HG03175 (cell line): ENCODE data around the gene OR52I1.

Source experiments
- ATAC-seq: cut with Tn5 transposase; IDR thresholded peaks from one replicate; pipeline ENCODE4 v1.9.1; 2021; ENCODE audit warnings: mild to moderate bottlenecking, moderate library complexity; ENCODE audit not compliant: unreplicated experiment

OR52I1 gene

GRCh38 chr11:4610258-4610935 is 16.6 kb downstream of the OR52I1 start:
- no peak for ATAC-seq

GRCh38 chr11:4611986-4612385 is 18.1 kb downstream of the OR52I1 start:
- ATAC-seq, result no peak

- ATAC-seq, result no peak
Measured at GRCh38 chr11:4615856-4616444, 22.1 kb downstream of the OR52I1 start.

GRCh38 chr11:4619514-4619913 is 25.7 kb downstream of the OR52I1 start:
- ATAC-seq, result no peak

DNA sequence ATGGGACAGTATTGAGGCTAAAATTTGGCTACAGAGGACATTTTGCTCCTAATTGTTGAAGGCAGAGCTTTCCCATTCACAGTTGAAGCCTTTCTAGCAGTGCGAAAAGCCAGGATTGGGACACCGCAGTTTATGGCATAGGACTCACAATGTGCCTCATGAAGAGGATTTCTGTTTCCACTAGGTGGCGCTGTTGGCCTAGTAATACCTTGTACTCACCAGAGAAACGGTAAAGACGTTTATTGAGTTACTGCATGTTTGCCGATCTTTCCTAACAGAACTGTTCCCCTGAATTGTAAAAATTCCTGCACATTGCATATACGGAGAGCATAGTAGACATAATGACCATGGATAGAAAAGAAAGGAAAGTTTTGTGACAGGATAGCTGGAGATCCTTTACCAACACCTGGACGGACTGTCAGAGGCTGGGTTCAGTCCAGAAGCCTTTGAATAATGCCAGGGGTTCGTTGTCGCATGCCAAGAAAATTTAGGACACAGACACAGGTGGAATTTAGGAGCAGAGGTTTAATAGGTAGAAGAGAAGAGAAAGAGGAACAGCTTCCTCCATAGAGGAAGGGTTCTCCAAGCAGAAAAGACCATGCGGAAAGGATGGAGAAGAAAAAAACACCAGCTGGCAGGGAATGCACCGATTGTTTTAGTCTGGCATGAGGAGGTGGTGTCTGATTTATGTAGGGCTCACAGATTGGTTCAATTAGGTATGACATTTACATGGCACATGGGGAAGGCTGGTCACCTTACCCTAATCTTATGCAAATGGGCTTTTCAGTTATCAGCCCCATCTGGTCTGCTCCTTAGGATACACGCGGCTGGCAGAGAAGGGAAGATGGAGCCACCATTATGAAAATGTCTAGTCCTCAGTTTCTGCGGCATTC is 32.6 kb downstream of the OR52I1 start:
- no peak for ATAC-seq

GRCh38 chr11:4636136-4636535 is 42.3 kb downstream of the OR52I1 start:
- no peak for ATAC-seq

GRCh38 chr11:4636962-4637661 is 43.3 kb downstream of the OR52I1 start, which contains the start of gene OR51D1:
Gene OR51D1 (plus strand): TSS chr11:4637477. CDS start chr11:4639791, 2,314 bp downstream.
- ATAC-seq, result peak; percentile 97

GRCh38 chr11:4637662-4638047 is 43.8 kb downstream of the OR52I1 start:
- no peak for ATAC-seq

- ATAC-seq, result no peak
Measured at GRCh38 chr11:4639931-4640330, 46.1 kb downstream of the OR52I1 start.

- ATAC-seq, result no peak
Measured at GRCh38 chr11:4641501-4641900, 47.7 kb downstream of the OR52I1 start.

DNA sequence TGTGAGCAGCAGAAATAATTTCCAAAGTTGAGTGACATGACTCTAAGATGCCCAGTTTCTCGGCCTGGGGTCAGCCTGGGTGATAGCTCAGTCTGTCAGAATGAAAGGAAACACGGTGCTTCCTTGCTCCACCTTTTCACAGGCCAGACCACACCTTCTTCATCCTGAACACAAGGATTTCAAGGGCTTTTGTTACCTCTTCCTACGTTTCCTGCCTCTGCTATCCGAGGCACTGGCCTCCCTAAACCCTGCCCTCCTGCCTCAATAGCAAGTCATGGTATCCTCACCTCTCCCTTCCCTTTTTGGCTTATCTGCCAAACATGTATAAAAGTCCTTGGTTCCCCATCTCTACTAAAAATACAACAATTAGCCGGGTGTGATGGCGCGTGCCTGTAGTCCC is 48.2 kb downstream of the OR52I1 start:
- no peak for ATAC-seq

DNA sequence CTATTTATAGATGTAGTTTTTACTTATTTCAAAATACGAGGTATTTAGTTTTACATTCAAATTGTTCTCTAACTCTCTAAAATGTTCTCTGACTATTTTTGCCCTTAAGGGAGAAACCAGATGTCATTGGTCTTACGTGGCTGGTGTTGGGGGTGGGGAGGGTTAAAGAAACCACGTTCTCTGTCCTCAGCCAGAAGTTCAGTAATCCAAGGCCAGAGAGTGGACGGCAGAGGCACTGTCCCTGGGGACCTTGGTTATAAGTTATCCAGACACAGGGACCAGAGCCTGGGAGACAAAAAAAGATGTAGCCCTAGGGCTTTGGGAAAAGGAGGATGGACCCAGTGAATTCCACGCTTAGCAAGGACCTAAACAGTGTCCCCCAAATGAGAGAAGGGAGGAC is 49.2 kb downstream of the OR52I1 start:
- no peak for ATAC-seq

GRCh38 chr11:4643682-4644081 is 49.8 kb downstream of the OR52I1 start, which contains the start of gene OR51E1:
Gene OR51E1 (plus strand): TSS chr11:4643982. CDS start chr11:4652527, 8,545 bp downstream.
- no peak for ATAC-seq

DNA sequence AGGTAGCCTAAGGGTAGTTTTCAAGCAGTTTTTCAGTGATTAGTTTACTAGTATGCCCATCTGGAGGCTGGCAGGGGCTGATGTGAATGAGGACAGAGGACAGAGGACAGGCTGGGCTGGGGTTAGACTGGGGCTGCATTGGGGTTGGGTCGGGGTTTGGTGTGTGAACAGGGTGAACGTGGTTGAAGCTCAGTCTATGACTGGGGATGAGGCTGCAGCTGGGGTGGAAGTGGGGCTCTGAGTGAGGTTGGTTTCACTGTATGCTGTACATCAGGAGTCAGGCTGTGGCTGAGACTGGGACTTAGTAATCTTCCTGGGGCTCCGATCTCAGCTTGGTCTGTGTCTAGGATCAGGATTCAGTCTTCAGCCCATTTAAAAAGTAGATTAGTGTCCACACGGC is 50.4 kb downstream of the OR52I1 start:
- no peak for ATAC-seq
